Lower leg skin (tissue), 3 donors: ENCODE measurements around the gene MYO15B.

ENCODE experiments used
- POLR2A ChIP-seq, 2 donors: fragments of 450-650 bp; IDR thresholded peaks; one replicate each; pipeline ENCODE4 v1.6.1; 2016 to 2017; ENCODE audit warnings: antibody characterized with exemption in 2 of 2, mild to moderate bottlenecking in 1 of 2, moderate library complexity in 1 of 2
- TF ChIP-seq, protein P1 (sequence below), 3 donors: fragments of 450-650 bp; IDR thresholded peaks; one replicate each; pipeline ENCODE4 v1.5.1; 2016; ENCODE audit warnings: antibody characterized with exemption in 3 of 3, mild to moderate bottlenecking in 3 of 3, moderate library complexity in 2 of 3

DNA sequence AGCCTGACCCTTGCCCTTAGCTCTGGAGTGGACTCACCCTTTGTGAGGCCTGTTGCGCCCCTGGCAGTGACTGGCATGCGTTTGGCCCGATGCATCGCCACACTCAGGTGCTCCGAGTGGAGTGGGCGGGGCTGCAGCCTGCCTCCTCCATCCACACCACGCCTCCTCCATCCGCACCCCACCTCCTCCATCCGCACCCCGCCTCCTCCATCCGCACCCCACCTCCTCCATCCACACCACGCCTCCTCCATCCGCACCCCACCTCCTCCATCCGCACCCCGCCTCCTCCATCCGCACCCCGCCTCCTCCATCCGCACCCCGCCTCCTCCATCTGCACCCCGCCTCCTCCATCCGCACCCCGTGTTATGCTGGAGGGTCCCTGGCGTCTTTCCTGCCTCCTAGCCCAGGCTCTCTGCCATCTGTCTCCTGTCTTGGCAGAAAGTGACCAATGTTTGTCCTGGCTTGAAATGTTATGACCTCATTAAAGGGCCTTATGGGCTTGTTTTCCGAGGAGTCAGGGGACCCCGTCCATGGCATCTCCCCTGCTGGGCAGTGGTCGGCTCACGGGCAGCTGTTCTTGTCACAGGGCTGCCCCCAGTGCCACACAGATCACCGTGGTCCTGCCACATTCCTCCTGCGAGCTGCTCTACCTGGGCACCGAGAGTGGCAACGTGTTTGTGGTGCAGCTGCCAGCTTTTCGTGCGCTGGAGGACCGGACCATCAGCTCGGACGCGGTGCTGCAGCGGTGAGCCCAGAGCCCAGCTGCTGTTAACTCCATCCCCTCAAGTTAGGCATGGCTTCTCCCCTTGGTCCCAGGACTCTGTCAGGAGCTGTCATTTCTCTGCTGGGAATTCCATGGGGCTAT lies 28.7 kb upstream of the MYO15B start:
- TF ChIP-seq, protein P1, sequence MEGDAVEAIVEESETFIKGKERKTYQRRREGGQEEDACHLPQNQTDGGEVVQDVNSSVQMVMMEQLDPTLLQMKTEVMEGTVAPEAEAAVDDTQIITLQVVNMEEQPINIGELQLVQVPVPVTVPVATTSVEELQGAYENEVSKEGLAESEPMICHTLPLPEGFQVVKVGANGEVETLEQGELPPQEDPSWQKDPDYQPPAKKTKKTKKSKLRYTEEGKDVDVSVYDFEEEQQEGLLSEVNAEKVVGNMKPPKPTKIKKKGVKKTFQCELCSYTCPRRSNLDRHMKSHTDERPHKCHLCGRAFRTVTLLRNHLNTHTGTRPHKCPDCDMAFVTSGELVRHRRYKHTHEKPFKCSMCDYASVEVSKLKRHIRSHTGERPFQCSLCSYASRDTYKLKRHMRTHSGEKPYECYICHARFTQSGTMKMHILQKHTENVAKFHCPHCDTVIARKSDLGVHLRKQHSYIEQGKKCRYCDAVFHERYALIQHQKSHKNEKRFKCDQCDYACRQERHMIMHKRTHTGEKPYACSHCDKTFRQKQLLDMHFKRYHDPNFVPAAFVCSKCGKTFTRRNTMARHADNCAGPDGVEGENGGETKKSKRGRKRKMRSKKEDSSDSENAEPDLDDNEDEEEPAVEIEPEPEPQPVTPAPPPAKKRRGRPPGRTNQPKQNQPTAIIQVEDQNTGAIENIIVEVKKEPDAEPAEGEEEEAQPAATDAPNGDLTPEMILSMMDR (IDR thresholded peaks at IDR 0.05), result no peak
- no peak for TF ChIP-seq POLR2A (IDR thresholded peaks at IDR 0.05)
